IMR-90 (cell line): ENCODE measurements around the gene SLC6A11. TPM values are rescaled to one million over a fixed set of nuclear protein-coding genes. Genes with fewer than 3 reads are reported as not detected.

Experiments
- ATAC-seq: fragments of 200-7000 bp; cut with Tn5 transposase; 2 replicates; pipeline ENCODE4 v1.9.1; 2020; ENCODE audit warnings: low read depth, mild to moderate bottlenecking, moderate library complexity
- BruUV-seq: library from RNA; stranded (reverse); fragments of 400-500 nt; replicated peaks from 2 replicates; lab custom pipeline; 2021; lab: Mats Ljungman, UMichigan
- CTCF ChIA-PET: fragments of 300-600 bp; formaldehyde crosslinking; extraction: SDS; loops from one replicate; lab custom pipeline; 2021; ENCODE audit warnings: antibody characterized with exemption; lab: Yijun Ruan, JAX
- POLR2A ChIA-PET: fragments of 300-600 bp; sonication (Branson Sonifier 250); formaldehyde crosslinking; loops from one replicate; lab custom pipeline; 2022; ENCODE audit warnings: antibody characterized with exemption; ENCODE audit not compliant: unreplicated experiment; lab: Charles Lee
- DNase-seq: peaks from one replicate; pipeline ENCODE4 v3.0.0; 2013
- H2AFZ ChIP-seq: replicated peaks from 2 replicates; pipeline ENCODE3; 2013; ENCODE audit warnings: low read length, mild to moderate bottlenecking; ENCODE audit not compliant: poor library complexity
- H2AK5ac ChIP-seq: 2 replicates; pipeline ENCODE4 v1.6.1; 2013; ENCODE audit warnings: low read depth, low read length, inconsistent platforms
- H2AK9ac ChIP-seq: replicated peaks from 2 replicates; pipeline ENCODE3; 2013; ENCODE audit warnings: mild to moderate bottlenecking, low read depth, low read length, moderate library complexity; ENCODE audit not compliant: poor library complexity
- H2BK120ac ChIP-seq: 2 replicates; pipeline ENCODE4 v1.6.1; 2013; ENCODE audit warnings: low read depth, low read length, inconsistent platforms
- H2BK15ac ChIP-seq: 3 replicates; pipeline ENCODE4 v1.6.1; 2013; ENCODE audit warnings: low read depth, low read length, inconsistent platforms
- H2BK20ac ChIP-seq: 2 replicates; pipeline ENCODE4 v1.6.1; 2013; ENCODE audit warnings: low read depth, mild to moderate bottlenecking, inconsistent platforms, low read length, moderate library complexity
- H2BK5ac ChIP-seq: 2 replicates; pipeline ENCODE4 v1.6.1; 2013; ENCODE audit warnings: mild to moderate bottlenecking, low read depth, low read length, inconsistent platforms; ENCODE audit not compliant: poor library complexity, severe bottlenecking
- H3K14ac ChIP-seq: replicated peaks from 2 replicates; pipeline ENCODE4 v1.6.1; 2013; ENCODE audit warnings: low read depth, low read length, inconsistent platforms
- H3K18ac ChIP-seq: 2 replicates; pipeline ENCODE4 v1.6.1; 2013; ENCODE audit warnings: low read depth, low read length, control low read depth
- H3K23ac ChIP-seq: 2 replicates; pipeline ENCODE4 v1.6.1; 2013; ENCODE audit warnings: low read depth, low read length, inconsistent platforms
- H3K27ac ChIP-seq: 2 replicates; pipeline ENCODE4 v1.5.1; 2013; ENCODE audit warnings: mild to moderate bottlenecking, control low read depth, low read length; ENCODE audit not compliant: insufficient read depth
- H3K27me3 ChIP-seq: 2 replicates; pipeline ENCODE4 v1.6.1; 2013; ENCODE audit warnings: low read length; ENCODE audit not compliant: control insufficient read depth, insufficient read depth
- H3K36me3 ChIP-seq: 2 replicates; pipeline ENCODE4 v1.6.1; 2013; ENCODE audit warnings: low read length, mixed read lengths; ENCODE audit not compliant: control insufficient read depth, insufficient read depth
- H3K4ac ChIP-seq: 2 replicates; pipeline ENCODE4 v1.6.1; 2013; ENCODE audit warnings: low read depth, low read length, inconsistent platforms
- H3K4me1 ChIP-seq: 2 replicates; pipeline ENCODE4 v1.6.1; 2013; ENCODE audit warnings: low read length, mixed read lengths; ENCODE audit not compliant: control insufficient read depth, insufficient read depth
- H3K4me2 ChIP-seq: 2 replicates; pipeline ENCODE4 v1.6.1; 2013; ENCODE audit warnings: low read depth, mild to moderate bottlenecking, control low read depth, low read length, moderate library complexity
- H3K4me3 ChIP-seq: 2 replicates; pipeline ENCODE4 v1.5.1; 2013; ENCODE audit warnings: low read depth, mild to moderate bottlenecking, control low read depth, low read length, moderate library complexity; ENCODE audit not compliant: insufficient read depth
- H3K56ac ChIP-seq: 2 replicates; pipeline ENCODE4 v1.6.1; 2013; ENCODE audit warnings: low read length, inconsistent platforms; ENCODE audit not compliant: insufficient read depth; ENCODE audit errors: extremely low read depth
- H3K79me1 ChIP-seq, 2 experiments: 2 replicates each; pipeline ENCODE4 v1.6.1; 2013; ENCODE audit warnings: low read length in 2 of 2, inconsistent platforms in 1 of 2, low read depth in 1 of 2
- H3K9ac ChIP-seq: 2 replicates; pipeline ENCODE4 v1.6.1; 2013; ENCODE audit warnings: low read depth, low read length, control low read depth
- H3K9me1 ChIP-seq: 2 replicates; pipeline ENCODE4 v1.6.1; 2013; ENCODE audit warnings: low read length, inconsistent platforms; ENCODE audit not compliant: insufficient read depth
- H3K9me3 ChIP-seq: 2 replicates; pipeline ENCODE4 v1.6.1; 2013; ENCODE audit warnings: low read length; ENCODE audit not compliant: control insufficient read depth, insufficient read depth
- H4K20me1 ChIP-seq: 2 replicates; pipeline ENCODE4 v1.6.1; 2013; ENCODE audit warnings: low read length, inconsistent platforms; ENCODE audit not compliant: insufficient read depth
- H4K5ac ChIP-seq: 2 replicates; pipeline ENCODE4 v1.6.1; 2013; ENCODE audit warnings: mild to moderate bottlenecking, low read depth, low read length, control low read depth
- H4K8ac ChIP-seq, 2 experiments: 2 replicates each; pipeline ENCODE4 v1.6.1; 2013; ENCODE audit warnings: low read depth in 2 of 2, low read length in 2 of 2, control low read depth in 1 of 2, inconsistent platforms in 1 of 2
- H4K91ac ChIP-seq: 2 replicates; pipeline ENCODE4 v1.6.1; 2013; ENCODE audit warnings: low read depth, low read length, inconsistent platforms; ENCODE audit not compliant: insufficient read depth
- FOS ChIP-seq: fragments of 150-350 bp; IDR thresholded peaks from 2 replicates; pipeline ENCODE4 v1.6.1; 2016; ENCODE audit warnings: low read depth, low read length
- MXI1 ChIP-seq: IDR thresholded peaks from 2 replicates; pipeline ENCODE4 v1.6.1; 2012; ENCODE audit warnings: low read depth, mild to moderate bottlenecking, low read length, moderate library complexity, borderline replicate concordance
- RAD21 ChIP-seq: IDR thresholded peaks from 2 replicates; pipeline ENCODE4 v1.6.1; 2012; ENCODE audit warnings: low read length, improper control_type of control experiment
- SMC3 ChIP-seq: fragments of 150-350 bp; IDR thresholded peaks from 2 replicates; pipeline ENCODE4 v1.6.1; 2016; ENCODE audit warnings: low read depth, mild to moderate bottlenecking, antibody characterized with exemption, low read length, moderate library complexity
- USF2 ChIP-seq: fragments of 150-350 bp; IDR thresholded peaks from 2 replicates; pipeline ENCODE4 v1.6.1; 2017; ENCODE audit warnings: mild to moderate bottlenecking, antibody characterized with exemption, low read length, low read depth
- WGBS, 2 experiments: methylation state at CpG; one replicate each; pipeline versions ENCODE4 v1.1.5 to v1.1.7; 2013; ENCODE audit warnings: missing lambda C conversion rate in 2 of 2; ENCODE audit not compliant: insufficient read length in 1 of 2; ENCODE audit errors: extremely low coverage in 2 of 2; 5-methylcytosine and 5-hydroxymethylcytosine counted together
- dilution Hi-C: fragments of 300-500 bp; cut with HindIII; formaldehyde crosslinking; loops from one replicate; pipeline ENCODE4 v1.14.3; 2018; ENCODE audit warnings: low sequenced_read_pairs; ENCODE audit not compliant: unreplicated experiment
- in situ Hi-C: fragments of 300-500 bp; cut with MboI; formaldehyde crosslinking; loops from 3 replicates; pipeline ENCODE4 v1.14.3; 2019; ENCODE audit warnings: low sequenced_read_pairs, inconsistent platforms, mixed read lengths
- intact Hi-C: fragments of 100-400 bp; cut with micrococcal nuclease; formaldehyde crosslinking; loops from 2 replicates; pipeline ENCODE4 v1.10.0; 2022
- polyA plus RNA-seq, 3 experiments: library from polyadenylated mRNA; depleted of rRNA; stranded (reverse); fragments of >200 nt; gene quantifications; 2 replicates each; pipeline ENCODE4 v1.2.3, GENCODE V29; 2012; ENCODE audit warnings: low replicate concordance in 1 of 3
- total RNA-seq: library from RNA; depleted of rRNA; stranded (reverse); fragments of >200 nt; gene quantifications from 2 replicates; pipeline ENCODE4 v1.2.3, GENCODE V29; 2012
- TF ChIP-seq, protein P1 (sequence below): conservative IDR thresholded peaks from 2 replicates; pipeline ENCODE4 v1.5.1; 2012; ENCODE audit warnings: mild to moderate bottlenecking, low read depth, low read length, improper control_type of control experiment

SLC6A11 gene
- total and polyA plus RNA-seq, 2 of the 4 experiments (the other 2 are of a cell fraction): not detected

DNA sequence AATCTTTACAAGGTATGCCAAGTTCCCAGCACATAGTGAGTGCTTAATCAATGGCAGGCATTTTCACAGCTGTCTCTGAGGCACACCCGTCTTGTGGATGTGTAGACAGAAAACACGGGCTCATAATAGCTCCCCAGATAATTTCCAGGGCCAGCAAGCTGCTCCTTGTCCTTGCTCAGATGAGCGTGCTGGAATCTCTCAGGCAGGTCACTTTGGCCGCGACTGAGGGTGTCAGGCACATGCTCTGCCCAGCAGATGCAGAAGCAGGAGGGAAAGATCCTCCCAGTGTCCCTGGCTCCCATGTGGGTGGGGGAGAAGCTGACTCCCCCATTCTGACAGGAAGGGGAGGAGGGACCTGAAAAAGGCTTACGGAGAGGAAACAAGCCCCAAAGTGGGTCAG is 141.0 kb downstream of the SLC6A11 start:
- H3K4me3 ChIP-seq: no peak overlapping the region
- no peak overlapping the region for H2BK20ac ChIP-seq
- DNase-seq: no peak
- H3K36me3 ChIP-seq: no peaks in the 10 kb centered on the region
- no peak overlapping the region for H2AK5ac ChIP-seq
- in situ Hi-C loops (no loop called here), intact Hi-C loops (no loop called here), dilution Hi-C loops (no loop called here)
- 0 out of 2 replicates have a peak, but pooled peaks cover 4% of the 10 kb centered on the region for H4K20me1 ChIP-seq
- no peak overlapping the region for H3K14ac ChIP-seq
- H3K79me1 ChIP-seq: no peaks in the 10 kb centered on the region
- H3K23ac ChIP-seq: no peak overlapping the region
- H3K9me3 ChIP-seq: no peaks in the 10 kb centered on the region
- no peaks in the 10 kb centered on the region for H3K4me1 ChIP-seq
- H3K56ac ChIP-seq: no peak overlapping the region
- H4K5ac ChIP-seq: no peak overlapping the region
- no peak for TF ChIP-seq USF2
- no peak for TF ChIP-seq RAD21
- TF ChIP-seq MXI1: no peak
- TF ChIP-seq SMC3: no peak
- TF ChIP-seq FOS: no peak
- TF ChIP-seq, protein P1, sequence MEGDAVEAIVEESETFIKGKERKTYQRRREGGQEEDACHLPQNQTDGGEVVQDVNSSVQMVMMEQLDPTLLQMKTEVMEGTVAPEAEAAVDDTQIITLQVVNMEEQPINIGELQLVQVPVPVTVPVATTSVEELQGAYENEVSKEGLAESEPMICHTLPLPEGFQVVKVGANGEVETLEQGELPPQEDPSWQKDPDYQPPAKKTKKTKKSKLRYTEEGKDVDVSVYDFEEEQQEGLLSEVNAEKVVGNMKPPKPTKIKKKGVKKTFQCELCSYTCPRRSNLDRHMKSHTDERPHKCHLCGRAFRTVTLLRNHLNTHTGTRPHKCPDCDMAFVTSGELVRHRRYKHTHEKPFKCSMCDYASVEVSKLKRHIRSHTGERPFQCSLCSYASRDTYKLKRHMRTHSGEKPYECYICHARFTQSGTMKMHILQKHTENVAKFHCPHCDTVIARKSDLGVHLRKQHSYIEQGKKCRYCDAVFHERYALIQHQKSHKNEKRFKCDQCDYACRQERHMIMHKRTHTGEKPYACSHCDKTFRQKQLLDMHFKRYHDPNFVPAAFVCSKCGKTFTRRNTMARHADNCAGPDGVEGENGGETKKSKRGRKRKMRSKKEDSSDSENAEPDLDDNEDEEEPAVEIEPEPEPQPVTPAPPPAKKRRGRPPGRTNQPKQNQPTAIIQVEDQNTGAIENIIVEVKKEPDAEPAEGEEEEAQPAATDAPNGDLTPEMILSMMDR: no peak
- H2AFZ ChIP-seq: no peak overlapping the region
- no TSS peak for BruUV-seq
- H2BK5ac ChIP-seq: no peak overlapping the region
- no peak overlapping the region for H3K27ac ChIP-seq
- 38% methylated on average over 2 of the region's 6 CpGs; no CpG with 5 or more reads in 1 of the 2 experiments for WGBS, 2 experiments
- no peak for ATAC-seq
- H4K8ac ChIP-seq: no peak overlapping the region
- no peak overlapping the region for H2BK120ac ChIP-seq
- no peak overlapping the region for H3K18ac ChIP-seq
- H2BK15ac ChIP-seq: no peak overlapping the region
- H3K4ac ChIP-seq: no peak overlapping the region
- H2AK9ac ChIP-seq: no peak overlapping the region
- no peak overlapping the region for H3K4me2 ChIP-seq
- H3K9me1 ChIP-seq: 0 out of 2 replicates have a peak, but pooled peaks cover 4% of the 10 kb centered on the region
- H3K27me3 ChIP-seq: peaks cover 46% of the 10 kb centered on the region
- CTCF ChIA-PET: no interaction called here
- no peak overlapping the region for H3K9ac ChIP-seq
- no peak overlapping the region for H4K91ac ChIP-seq
- POLR2A ChIA-PET: no interaction called here
